GM19324 (cell line): Measurements from ENCODE around the gene CELA1.
A peak's percentile ranks its signal among the peaks of the same experiment; 100 is the strongest.
"Not testable (repeated sequence)": the region's sequence is repeated elsewhere in the genome, so short reads cannot be mapped to it uniquely, and the experiment has no call there.

Experiments
- ATAC-seq: cut with Tn5 transposase; IDR thresholded peaks from one replicate; pipeline ENCODE4 v1.9.1; 2021; ENCODE audit warnings: mild to moderate bottlenecking, moderate library complexity; ENCODE audit not compliant: unreplicated experiment, low FRiP score

CELA1 gene

DNA sequence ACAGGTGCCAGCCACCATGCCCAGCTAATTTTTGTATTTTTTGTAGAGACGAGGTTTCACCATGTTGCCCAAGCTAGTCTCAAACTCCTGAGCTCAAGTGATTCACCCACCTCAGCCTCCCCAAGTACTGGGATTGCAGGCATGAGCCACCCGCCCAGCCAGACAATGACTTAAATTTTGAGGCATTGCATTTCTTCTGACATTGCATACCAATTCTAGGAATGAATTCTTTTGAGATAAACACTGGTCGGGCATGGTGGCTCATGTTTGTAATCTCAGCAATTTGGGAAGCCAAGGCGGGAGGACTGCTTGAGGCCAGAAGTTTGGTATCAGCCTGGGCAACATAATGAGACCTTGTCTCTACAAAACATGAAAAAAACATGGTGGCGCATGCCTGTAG lies 2.5 kb upstream of the CELA1 start:
- ATAC-seq: no peak

DNA sequence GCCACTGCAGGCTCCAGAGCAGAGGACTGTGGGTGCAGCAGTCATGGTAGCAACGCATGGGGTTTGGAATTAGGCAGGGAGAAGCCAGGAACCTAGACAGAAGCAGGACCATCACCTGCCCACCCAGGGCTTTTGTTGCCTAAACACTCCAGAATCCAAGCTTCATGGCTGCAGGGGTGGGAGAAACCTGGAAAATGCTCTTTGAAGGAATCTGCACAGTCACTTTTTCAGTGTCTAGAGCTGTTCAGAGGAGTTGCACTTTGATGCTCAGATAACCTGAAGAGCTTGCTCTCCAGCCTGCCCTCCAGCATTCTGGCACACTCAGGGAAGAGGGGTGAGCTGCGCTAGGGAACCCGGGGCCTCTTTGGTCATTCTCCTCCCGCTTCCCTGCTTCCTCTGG lies 1.6 kb upstream of the CELA1 start:
- ATAC-seq: no peak

GRCh38 chr12:51345681-51346080 lies 798 bp downstream of the CELA1 start:
- ATAC-seq: no peak

DNA sequence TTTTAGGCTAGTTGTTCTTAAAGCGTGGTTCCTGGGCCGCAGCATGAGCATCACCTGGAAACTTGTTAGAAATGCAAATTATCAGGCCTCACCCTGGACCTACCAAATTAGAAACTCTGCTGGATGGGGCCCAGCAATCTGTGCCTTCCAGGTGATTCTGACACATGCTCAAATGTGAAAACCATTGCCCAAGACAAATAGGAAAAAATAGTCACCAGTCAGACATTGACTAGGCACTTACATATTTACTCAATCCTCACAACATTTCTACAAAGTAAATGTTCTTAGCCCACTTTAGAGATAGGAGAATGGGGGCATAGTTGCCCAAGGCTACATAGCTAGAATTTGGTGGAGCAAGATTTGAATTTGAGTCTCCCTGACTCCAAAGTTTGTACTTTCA lies 3.3 kb downstream of the CELA1 start:
- ATAC-seq: no peak

DNA sequence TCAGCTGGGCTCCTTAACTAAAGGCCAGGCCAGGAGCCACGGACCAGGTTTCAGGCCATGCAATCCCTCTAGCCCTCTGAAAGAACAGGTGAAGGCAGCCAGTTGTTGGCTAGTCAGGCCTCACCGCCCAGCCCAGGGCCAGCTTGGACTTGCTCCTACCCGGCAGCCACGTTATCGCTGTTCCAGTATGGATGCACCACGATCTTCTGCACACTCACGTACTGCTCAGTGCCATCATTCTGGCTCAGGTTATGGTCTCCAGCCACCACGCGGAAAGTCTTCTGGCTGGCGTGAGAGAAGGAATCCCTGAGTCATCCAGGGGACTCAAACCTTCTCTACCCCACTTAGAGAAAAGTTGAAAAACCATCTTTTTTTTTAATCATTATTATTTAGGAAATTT lies 4.1 kb downstream of the CELA1 start:
- no peak for ATAC-seq

GRCh38 chr12:51341251-51342007 lies 5.0 kb downstream of the CELA1 start:
- ATAC-seq: no peak

DNA sequence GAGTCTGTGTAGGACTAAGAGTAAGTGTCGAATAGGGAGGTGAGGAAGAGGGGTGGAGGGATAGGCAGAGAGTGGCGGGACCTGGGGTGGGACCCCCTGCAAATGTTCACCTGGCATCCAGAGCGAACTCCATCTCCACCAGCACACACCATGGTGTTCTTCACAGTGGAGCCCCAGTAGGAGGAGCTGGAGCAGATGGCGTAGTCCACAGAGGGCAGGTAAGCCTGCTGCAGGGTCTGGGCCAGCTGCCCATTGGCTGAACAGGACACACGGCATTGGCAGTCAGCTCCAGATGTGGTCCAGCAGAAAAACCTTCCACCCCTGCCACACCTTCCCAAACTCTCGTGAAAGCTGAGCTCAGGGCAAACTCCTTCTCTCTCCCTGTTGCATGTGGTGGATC lies 6.7 kb downstream of the CELA1 start:
- ATAC-seq: no peak

GRCh38 chr12:51337336-51337735 lies 9.1 kb downstream of the CELA1 start:
- not testable (repeated sequence) for ATAC-seq

DNA sequence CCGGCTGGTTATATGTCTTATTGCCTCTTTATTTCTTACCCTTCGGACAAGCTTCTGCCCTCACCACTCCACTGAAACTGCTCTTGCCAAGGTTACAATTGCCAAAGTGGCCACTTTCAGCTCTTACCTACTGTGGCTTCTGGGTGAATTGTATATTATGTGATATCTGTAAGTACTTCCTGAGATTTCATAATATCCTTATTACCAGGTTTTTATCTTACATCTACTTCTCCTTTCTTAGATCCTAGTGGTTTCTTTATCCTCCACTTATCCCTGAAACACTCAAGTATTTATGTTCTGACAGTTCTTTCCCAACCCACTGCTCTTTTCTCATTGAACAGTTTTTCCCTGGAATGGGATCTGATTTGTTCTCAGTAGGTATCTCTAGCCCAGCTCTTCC lies 10.5 kb downstream of the CELA1 start:
- ATAC-seq: no peak

DNA sequence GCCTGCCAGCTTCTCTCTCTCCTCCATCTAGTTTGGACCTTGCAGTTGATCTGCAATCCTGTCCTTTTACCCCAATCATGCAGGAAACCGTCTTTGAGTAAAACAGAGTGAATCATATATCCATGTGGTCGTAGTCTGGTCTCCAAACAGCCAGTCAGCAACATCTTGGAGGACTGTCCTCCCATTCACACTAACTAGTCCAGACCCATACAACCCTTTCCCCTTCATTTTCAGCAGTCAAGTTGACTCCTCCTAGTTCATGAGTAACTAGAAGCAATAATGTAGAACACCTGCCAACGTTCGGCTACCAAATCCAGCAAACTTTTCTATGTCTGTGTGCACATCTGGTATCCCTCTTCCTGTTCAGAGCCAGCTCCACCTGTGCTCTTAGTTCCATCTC lies 11.7 kb downstream of the CELA1 start:
- ATAC-seq: no peak

GRCh38 chr12:51333536-51333935 lies 12.9 kb downstream of the CELA1 start:
- no peak for ATAC-seq

GRCh38 chr12:51330186-51330585 lies 16.3 kb downstream of the CELA1 start:
- ATAC-seq: no peak

DNA sequence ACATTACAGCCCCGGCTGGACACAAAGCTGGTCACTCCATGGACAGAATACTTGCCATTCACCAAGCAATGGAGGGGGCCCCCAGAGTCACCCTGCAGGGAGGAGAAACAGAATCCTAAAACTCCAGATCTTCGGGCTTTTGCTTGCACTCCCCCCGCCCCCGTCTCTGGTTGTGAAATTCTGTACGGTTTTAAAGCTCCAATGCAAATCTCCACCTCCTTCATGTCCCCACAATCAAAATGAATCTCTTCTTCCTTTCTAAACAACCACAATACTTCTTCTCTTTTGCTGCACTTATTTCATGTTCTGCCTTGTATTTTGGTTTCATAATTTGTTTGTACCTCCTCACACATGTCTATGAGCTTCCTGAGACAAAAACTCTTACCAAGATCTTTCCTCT lies 16.7 kb downstream of the CELA1 start:
- no peak for ATAC-seq

- ATAC-seq: no peak
These were observed 17.9 kb downstream of the CELA1 start for GRCh38 chr12:51328587-51328986.

DNA sequence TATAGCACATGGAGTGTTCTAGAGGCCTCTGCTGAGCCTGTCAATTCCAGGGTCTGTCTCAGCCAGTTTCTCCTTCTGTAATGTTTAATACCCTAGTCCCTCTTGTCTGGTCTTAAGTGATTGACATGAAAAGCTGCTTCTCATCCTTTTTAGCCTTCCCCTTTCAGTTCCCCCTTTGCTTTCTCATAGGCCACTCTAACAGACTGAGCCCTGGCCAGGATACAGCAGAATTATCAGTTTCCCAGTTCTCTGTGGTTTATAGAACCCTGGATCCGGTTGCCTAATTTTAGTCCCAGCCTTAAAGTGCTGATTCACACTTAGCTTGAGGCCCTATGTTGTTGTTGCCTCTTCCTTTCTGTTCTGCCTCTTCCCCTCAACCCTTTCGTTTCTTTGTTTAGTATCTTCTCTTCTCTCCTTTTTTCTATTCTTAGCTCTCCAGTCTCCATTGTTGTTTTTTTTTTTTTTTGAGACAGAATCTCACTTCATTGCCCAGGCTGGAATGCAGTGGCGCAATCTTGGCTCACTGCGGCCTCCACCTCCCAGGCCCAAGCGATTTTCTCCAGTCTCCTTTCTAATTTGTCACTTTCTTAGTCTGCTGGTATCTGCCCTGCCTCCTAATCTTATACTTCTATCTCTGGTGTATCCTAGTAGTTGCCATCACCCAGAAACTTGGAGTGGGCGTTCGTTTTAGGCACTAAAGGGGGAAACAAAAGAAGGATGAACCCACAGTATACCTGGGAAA lies 19.6 kb downstream of the CELA1 start:
- no peak for ATAC-seq

- ATAC-seq: no peak
These were observed 21.5 kb downstream of the CELA1 start for GRCh38 chr12:51324953-51325352.

DNA sequence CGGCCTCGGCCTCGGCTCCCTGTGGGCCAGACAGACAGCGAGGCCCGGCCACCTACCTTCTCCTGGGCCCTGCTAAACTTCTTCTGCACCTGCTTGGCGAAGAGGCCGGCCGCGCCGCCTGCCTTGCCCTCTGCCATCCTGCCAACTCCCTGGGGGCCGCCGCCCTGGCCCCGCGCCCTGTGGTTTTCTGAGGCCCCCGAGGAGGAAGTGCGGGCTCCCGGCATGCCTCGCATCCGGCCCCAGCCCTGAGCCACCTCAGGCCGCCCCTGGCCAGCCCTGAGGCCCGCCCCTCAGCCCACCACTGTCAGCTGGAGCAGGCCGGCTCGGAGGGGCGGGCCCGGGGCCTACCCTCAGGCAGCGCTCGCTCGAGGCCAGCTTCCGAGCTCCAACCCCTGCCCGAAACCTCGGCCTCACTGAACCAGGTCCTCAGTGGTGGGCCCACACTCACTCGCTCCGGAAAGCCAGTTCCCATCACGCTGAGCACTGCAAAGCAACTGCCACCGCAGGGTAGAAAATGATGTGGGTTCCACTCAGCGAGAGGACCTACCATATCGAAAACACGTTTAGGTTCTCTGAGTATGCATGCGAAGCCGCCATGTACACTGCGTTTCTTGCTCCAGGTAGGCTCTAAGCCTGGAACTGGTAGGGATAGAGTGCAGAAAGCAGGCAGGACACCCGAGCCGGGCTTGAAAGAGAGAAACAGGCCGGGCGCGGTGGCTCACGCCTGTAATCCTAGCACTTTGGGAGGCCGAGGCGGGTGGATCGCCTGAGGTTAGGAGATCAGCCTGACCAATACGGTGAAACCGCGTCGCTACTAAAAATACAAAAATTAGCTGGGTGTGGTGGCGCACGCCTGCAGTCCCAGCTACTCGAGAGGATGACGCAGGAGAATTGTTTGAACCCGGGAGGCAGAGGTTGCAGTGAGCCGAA lies 22.2 kb downstream of the CELA1 start, which contains the start of gene BIN2:
Gene BIN2 (minus strand): TSS at position 209 of the 930 bp plus-strand sequence. CDS start 72 bp downstream, at position 137.
- ATAC-seq: peak; percentile 59

DNA sequence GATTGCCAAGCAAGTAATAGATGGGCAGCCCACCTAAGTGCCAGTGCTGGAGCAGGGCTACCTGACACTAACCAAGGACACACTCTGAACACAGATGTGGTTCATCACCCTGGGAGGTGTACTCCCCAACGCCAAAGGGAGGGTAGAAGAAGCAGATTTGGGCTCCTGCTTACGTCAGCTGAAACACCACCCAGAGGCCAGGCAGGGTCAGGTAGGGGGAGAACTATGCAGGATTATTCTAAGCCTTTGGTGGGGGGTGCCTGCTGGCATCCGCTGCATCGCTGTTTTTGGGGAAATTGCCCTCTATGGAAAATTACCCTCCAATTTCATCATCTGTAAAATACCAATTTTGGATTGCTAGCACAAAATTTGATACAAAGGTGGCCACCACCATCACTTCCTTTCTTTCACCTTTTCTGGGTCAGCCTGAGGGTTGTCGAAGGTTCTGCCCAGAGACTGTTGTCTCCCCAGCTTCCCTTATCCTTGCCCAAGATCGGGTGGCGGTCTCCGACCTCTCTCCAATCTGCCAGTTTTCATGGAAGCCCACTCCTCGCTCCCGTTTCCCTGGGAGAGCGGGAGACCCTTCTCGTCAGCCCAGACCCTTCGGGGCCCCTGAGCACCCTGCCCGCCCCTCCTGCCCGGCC lies 23.0 kb downstream of the CELA1 start:
- ATAC-seq: no peak

DNA sequence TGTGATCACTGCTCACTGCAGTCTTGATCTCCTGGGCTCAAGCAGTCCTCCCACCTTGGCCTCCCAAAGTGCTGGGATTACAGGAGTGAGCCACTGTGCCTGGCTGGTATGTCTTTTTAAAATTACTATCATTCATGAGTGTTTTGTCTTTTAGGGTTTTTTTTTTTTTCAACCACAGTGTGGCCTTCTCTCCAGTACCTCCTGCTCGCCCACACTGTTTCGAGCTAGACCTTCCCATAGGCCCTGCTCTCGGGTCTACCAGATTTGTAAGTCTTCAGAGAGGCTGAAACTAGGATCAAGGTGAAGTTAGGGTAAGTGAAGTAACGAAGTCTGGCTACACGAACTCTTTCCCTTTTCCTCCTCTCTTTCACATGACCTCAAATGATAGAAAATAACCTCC lies 24.0 kb downstream of the CELA1 start:
- ATAC-seq: no peak

- ATAC-seq: no peak
These were observed 24.6 kb downstream of the CELA1 start for GRCh38 chr12:51321882-51322281.
